Measurements from ENCODE around the gene MEIKIN.

Gene MEIKIN

GRCh38 chr5:131769336-131769735, 176.1 kb downstream of the MEIKIN start:
- Histone ChIP-seq H3K9ac (no peak overlapping the region), H3K4me1 (peaks cover 15% of the 10 kb centered on the region), H2AFZ (no peak overlapping the region), H3K27ac (no peak overlapping the region), H3K27me3 (ENCODE audit: control insufficient read depth, insufficient read depth, low read length) (no peaks in the 10 kb centered on the region), H3K9me3 (ENCODE audit: control insufficient read depth, low read length) (no peaks in the 10 kb centered on the region), H3K4me2 (ENCODE audit: low read length) (no peak overlapping the region), H3K79me2 (peaks cover 32% of the 10 kb centered on the region), H3K4me3 (ENCODE audit: low read depth, low read length) (no peak overlapping the region), H3K36me3 (ENCODE audit: control insufficient read depth, insufficient read depth, low read length) (no peaks in the 10 kb centered on the region)
- TF ChIP-seq CTCF (IDR thresholded peaks at IDR 0.05) = no peak

- Histone ChIP-seq H2AFZ (no peak overlapping the region), H3K9me3 (ENCODE audit: control insufficient read depth, low read length) (no peaks in the 10 kb centered on the region), H3K4me1 (peaks cover 12% of the 10 kb centered on the region), H3K27ac (no peak overlapping the region), H3K9ac (no peak overlapping the region), H3K4me3 (ENCODE audit: low read depth, low read length) (no peak overlapping the region), H3K27me3 (ENCODE audit: control insufficient read depth, insufficient read depth, low read length) (no peaks in the 10 kb centered on the region), H3K4me2 (ENCODE audit: low read length) (no peak overlapping the region), H3K36me3 (ENCODE audit: control insufficient read depth, insufficient read depth, low read length) (no peaks in the 10 kb centered on the region), H3K79me2 (peaks cover 44% of the 10 kb centered on the region)
- TF ChIP-seq CTCF (IDR thresholded peaks at IDR 0.05) = no peak
These were observed 177.6 kb downstream of the MEIKIN start for GRCh38 chr5:131767891-131768290.

GRCh38 chr5:131766689-131767088, 178.8 kb downstream of the MEIKIN start:
- Histone ChIP-seq H3K4me1 (peaks cover 9% of the 10 kb centered on the region), H3K4me2 (ENCODE audit: low read length) (no peak overlapping the region), H2AFZ (no peak overlapping the region), H3K27me3 (ENCODE audit: control insufficient read depth, insufficient read depth, low read length) (no peaks in the 10 kb centered on the region), H3K79me2 (peaks cover 50% of the 10 kb centered on the region), H3K9me3 (ENCODE audit: control insufficient read depth, low read length) (no peaks in the 10 kb centered on the region), H3K4me3 (ENCODE audit: low read depth, low read length) (no peak overlapping the region), H3K36me3 (ENCODE audit: control insufficient read depth, insufficient read depth, low read length) (no peaks in the 10 kb centered on the region), H3K9ac (no peak overlapping the region), H3K27ac (no peak overlapping the region)
- no peak for TF ChIP-seq CTCF (IDR thresholded peaks at IDR 0.05)

- no peak overlapping the region for H2AFZ ChIP-seq
- peaks cover 8% of the 10 kb centered on the region for H3K4me1 ChIP-seq
- H3K79me2 ChIP-seq = peaks cover 52% of the 10 kb centered on the region
- H3K9me3 ChIP-seq (ENCODE audit: control insufficient read depth, low read length) = no peaks in the 10 kb centered on the region
- TF ChIP-seq CTCF (IDR thresholded peaks at IDR 0.05) = no peak
- no peak overlapping the region for H3K9ac ChIP-seq
- H3K4me2 ChIP-seq (ENCODE audit: low read length) = no peak overlapping the region
- H3K27ac ChIP-seq = no peak overlapping the region
- H3K27me3 ChIP-seq (ENCODE audit: control insufficient read depth, insufficient read depth, low read length) = no peaks in the 10 kb centered on the region
- no peak overlapping the region for H3K4me3 ChIP-seq (ENCODE audit: low read depth, low read length)
- no peaks in the 10 kb centered on the region for H3K36me3 ChIP-seq (ENCODE audit: control insufficient read depth, insufficient read depth, low read length)
These were observed 180.2 kb downstream of the MEIKIN start for GRCh38 chr5:131765261-131765660.

GRCh38 chr5:131763968-131764367, 181.5 kb downstream of the MEIKIN start:
- TF ChIP-seq CTCF (IDR thresholded peaks at IDR 0.05) = no peak

More at GRCh38 chr5:131763968-131764367, 181.5 kb downstream of the MEIKIN start:
- Histone ChIP-seq H3K27ac (no peak overlapping the region), H3K79me2 (peaks cover 52% of the 10 kb centered on the region), H3K4me1 (peaks cover 14% of the 10 kb centered on the region), H3K4me2 (ENCODE audit: low read length) (no peak overlapping the region), H3K27me3 (ENCODE audit: control insufficient read depth, insufficient read depth, low read length) (no peaks in the 10 kb centered on the region), H3K36me3 (ENCODE audit: control insufficient read depth, insufficient read depth, low read length) (no peaks in the 10 kb centered on the region), H3K9me3 (ENCODE audit: control insufficient read depth, low read length) (no peaks in the 10 kb centered on the region), H3K9ac (no peak overlapping the region), H3K4me3 (ENCODE audit: low read depth, low read length) (no peak overlapping the region), H2AFZ (no peak overlapping the region)
